ENCODE results near the gene MAP3K8.

Gene MAP3K8

DNA sequence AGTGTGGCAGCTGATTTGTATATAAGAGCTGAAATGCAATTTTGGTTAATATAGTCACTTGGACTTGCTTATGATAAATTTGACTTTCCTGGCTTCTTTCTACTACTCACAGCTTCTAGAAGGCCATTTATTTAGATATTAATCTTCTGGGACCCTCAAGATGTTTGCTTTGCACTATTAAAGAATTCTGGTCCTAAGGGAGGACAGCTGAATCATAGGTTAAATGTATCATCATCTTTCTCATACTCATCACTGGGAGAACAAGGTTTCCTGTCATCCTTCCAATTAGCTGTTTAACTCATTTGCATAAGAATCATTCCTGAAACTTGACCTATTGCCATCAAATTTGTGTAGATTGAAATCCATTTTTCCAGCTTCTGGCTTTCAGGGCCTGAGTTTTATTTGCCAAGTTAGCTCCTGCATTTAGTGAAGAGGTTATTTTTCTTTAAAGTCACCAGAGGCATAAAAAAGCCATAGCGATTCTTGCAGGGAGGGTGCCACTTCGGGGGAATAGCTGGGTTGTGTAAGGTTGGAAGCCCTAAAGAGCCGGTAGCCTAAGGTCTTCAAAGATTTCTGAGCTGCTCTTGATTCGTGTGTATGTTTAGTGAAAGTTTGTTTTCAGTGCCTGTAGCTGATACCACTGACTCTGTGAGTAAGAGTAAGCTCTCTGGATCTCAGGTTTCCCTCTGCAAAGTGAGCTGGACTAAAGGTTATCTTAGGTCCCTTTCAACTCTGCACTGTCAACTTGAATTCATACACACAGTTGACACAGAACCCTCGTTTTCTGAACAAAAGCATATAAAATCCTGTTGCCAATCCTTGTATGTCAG is 4.3 kb downstream of the MAP3K8 start:
- peaks cover 16% of the 10 kb centered on the region for H3K36me3 ChIP-seq (ENCODE audit: control insufficient read depth, low read length)

DNA sequence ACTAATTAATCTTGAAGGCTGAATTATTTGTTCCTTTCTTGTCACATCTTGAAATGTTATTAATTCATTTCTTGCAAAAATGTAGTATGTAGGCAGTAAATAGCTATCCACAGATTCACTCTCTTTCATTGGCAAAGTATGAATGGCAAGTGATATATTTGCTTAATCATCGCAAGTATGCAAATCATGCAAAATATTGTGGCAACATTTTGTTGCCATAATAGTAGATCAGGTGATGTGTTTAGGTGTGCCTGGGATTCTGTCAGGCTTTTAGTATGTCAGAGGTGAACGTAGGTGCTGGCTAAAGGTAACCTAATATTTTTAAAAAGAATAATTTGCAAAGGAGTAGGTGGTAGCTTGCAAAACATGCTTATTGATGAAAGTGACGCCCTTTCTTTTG is 5.9 kb downstream of the MAP3K8 start:
- Histone ChIP-seq H3K27me3 (ENCODE audit: control insufficient read depth, low read length) (no peaks in the 10 kb centered on the region), H3K4me2 (ENCODE audit: low read length) (no peak overlapping the region), H3K4me1 (ENCODE audit: control insufficient read depth, low read length) (peaks cover 40% of the 10 kb centered on the region), H3K36me3 (ENCODE audit: control insufficient read depth, low read length) (peaks cover 16% of the 10 kb centered on the region), H4K20me1 (ENCODE audit: control insufficient read depth, insufficient read depth, low read depth, low read length) (no peaks in the 10 kb centered on the region), H3F3A (ENCODE audit: control insufficient read depth, insufficient read depth) (peaks cover 28% of the 10 kb centered on the region), H3K9me2 (replicated peaks; ENCODE audit: control insufficient read depth, low read length) (no peaks in the 10 kb centered on the region), H3K4me3 (ENCODE audit: low read length) (no peak overlapping the region), H3K27ac (ENCODE audit: low read depth, low read length) (no peak overlapping the region), H3K79me2 (ENCODE audit: control insufficient read depth, low read length) (peaks cover 10% of the 10 kb centered on the region), H3K9me3 (ENCODE audit: control insufficient read depth, insufficient read depth, low read length) (no peaks in the 10 kb centered on the region)
- TF ChIP-seq, protein P1, sequence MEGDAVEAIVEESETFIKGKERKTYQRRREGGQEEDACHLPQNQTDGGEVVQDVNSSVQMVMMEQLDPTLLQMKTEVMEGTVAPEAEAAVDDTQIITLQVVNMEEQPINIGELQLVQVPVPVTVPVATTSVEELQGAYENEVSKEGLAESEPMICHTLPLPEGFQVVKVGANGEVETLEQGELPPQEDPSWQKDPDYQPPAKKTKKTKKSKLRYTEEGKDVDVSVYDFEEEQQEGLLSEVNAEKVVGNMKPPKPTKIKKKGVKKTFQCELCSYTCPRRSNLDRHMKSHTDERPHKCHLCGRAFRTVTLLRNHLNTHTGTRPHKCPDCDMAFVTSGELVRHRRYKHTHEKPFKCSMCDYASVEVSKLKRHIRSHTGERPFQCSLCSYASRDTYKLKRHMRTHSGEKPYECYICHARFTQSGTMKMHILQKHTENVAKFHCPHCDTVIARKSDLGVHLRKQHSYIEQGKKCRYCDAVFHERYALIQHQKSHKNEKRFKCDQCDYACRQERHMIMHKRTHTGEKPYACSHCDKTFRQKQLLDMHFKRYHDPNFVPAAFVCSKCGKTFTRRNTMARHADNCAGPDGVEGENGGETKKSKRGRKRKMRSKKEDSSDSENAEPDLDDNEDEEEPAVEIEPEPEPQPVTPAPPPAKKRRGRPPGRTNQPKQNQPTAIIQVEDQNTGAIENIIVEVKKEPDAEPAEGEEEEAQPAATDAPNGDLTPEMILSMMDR (IDR thresholded peaks at IDR 0.05; ENCODE audit: low read depth, low read length, poor library complexity, severe bottlenecking) = no peak
- no peak for TF ChIP-seq EZH2phosphoT487 (IDR thresholded peaks at IDR 0.05; ENCODE audit: borderline replicate concordance, low read length)

More for the DNA sequence above, 4.3 kb downstream of the MAP3K8 start:
- H4K20me1 ChIP-seq (ENCODE audit: control insufficient read depth, insufficient read depth, low read depth, low read length) = no peaks in the 10 kb centered on the region
- peak overlapping the region; percentile 61; the same call in 1 of the 2 replicates for H3K4me3 ChIP-seq (ENCODE audit: low read length)
- no peaks in the 10 kb centered on the region for H3K27me3 ChIP-seq (ENCODE audit: control insufficient read depth, low read length)
- peaks cover 28% of the 10 kb centered on the region for H3F3A ChIP-seq (ENCODE audit: control insufficient read depth, insufficient read depth)
- peak overlapping the region; percentile 89 for H3K4me2 ChIP-seq (ENCODE audit: low read length)
- no peaks in the 10 kb centered on the region for H3K9me2 ChIP-seq (replicated peaks; ENCODE audit: control insufficient read depth, low read length)
- no peak for TF ChIP-seq EZH2phosphoT487 (IDR thresholded peaks at IDR 0.05; ENCODE audit: borderline replicate concordance, low read length)
- TF ChIP-seq, protein P1 (IDR thresholded peaks at IDR 0.05; ENCODE audit: low read depth, low read length, poor library complexity, severe bottlenecking) = no peak
- H3K9me3 ChIP-seq (ENCODE audit: control insufficient read depth, insufficient read depth, low read length) = no peaks in the 10 kb centered on the region
- H3K79me2 ChIP-seq (ENCODE audit: control insufficient read depth, low read length) = peaks cover 14% of the 10 kb centered on the region
- H3K4me1 ChIP-seq (ENCODE audit: control insufficient read depth, low read length) = peaks cover 36% of the 10 kb centered on the region
- 0 out of 2 replicates have a peak overlapping the region, but pooled peaks have one; percentile 4 for H3K27ac ChIP-seq (ENCODE audit: low read depth, low read length)

DNA sequence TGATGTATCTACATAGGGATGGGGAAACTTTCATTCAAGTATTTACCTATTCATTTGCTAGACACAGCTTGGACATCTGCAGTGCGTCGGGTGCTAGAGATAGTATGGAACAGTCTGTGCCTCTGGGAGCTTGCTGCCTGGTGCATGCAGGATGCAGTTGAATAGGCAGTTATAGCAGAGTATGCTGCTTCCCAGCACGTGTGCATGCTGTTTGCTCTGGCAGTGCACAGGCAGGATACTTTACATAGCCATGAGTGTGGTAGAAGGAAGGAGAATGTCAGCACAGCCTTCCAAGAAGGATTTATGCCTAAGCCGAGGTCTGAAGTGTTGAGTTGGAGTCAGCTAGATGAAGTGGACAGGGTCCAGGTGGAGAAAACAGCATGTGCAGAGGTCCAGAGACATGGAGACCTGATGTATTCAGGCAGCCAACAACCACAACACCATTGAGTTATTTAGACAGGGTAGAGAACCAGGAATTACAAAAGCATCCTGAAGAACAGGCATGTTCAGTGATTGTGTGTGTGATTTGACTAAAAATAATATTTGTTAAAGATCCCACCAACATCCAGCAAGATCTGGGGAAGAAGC is 8.1 kb downstream of the MAP3K8 start:
- Histone ChIP-seq H3K4me3 (ENCODE audit: low read length) (no peak overlapping the region), H3K27me3 (ENCODE audit: control insufficient read depth, low read length) (no peaks in the 10 kb centered on the region), H3K36me3 (ENCODE audit: control insufficient read depth, low read length) (peaks cover 16% of the 10 kb centered on the region), H3K27ac (ENCODE audit: low read depth, low read length) (no peak overlapping the region), H3K9me2 (replicated peaks; ENCODE audit: control insufficient read depth, low read length) (no peaks in the 10 kb centered on the region), H3K79me2 (ENCODE audit: control insufficient read depth, low read length) (no peaks in the 10 kb centered on the region), H3K4me1 (ENCODE audit: control insufficient read depth, low read length) (peaks cover 40% of the 10 kb centered on the region), H4K20me1 (ENCODE audit: control insufficient read depth, insufficient read depth, low read depth, low read length) (no peaks in the 10 kb centered on the region), H3K4me2 (ENCODE audit: low read length) (no peak overlapping the region), H3K9me3 (ENCODE audit: control insufficient read depth, insufficient read depth, low read length) (no peaks in the 10 kb centered on the region), H3F3A (ENCODE audit: control insufficient read depth, insufficient read depth) (peaks cover 18% of the 10 kb centered on the region)
- TF ChIP-seq EZH2phosphoT487 (IDR thresholded peaks at IDR 0.05; ENCODE audit: borderline replicate concordance, low read length) = no peak
- TF ChIP-seq, protein P1 (IDR thresholded peaks at IDR 0.05; ENCODE audit: low read depth, low read length, poor library complexity, severe bottlenecking) = no peak

Data from DOHH2 (cell line).